GM19193 (cell line): ENCODE results near the gene ZFP36L2.

Source experiments
- POLR2A ChIP-seq: IDR thresholded peaks from 4 replicates; pipeline ENCODE4 v1.6.1; 2011; ENCODE audit not compliant: insufficient read depth, insufficient read length; ENCODE audit errors: extremely low read depth

ZFP36L2 gene

DNA sequence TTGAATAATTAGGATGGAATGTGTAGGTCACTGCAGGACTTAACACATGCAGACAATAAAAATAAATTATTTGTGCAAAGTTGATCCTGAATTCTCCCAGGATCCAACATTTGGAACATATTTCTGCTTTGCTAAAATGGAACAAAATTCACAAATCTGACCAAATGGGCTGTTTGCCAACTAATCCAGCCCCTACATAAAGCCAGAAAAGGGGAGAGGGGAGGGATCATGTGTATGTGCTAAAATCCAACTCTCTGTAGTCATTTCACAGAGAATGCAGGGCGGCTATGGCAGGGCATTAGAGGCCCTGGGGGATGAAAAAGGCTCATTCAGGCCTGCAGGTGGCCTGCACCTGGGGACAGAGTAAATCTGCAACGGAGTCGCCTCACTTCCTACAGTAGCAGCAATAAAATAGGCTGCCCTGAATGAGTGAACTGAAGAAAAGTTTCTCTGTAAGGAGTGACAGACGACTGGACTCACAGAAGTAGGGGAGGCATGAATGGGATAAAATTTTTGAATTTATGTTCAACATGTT is 4.0 kb upstream of the ZFP36L2 start:
- no peak for TF ChIP-seq POLR2A

DNA sequence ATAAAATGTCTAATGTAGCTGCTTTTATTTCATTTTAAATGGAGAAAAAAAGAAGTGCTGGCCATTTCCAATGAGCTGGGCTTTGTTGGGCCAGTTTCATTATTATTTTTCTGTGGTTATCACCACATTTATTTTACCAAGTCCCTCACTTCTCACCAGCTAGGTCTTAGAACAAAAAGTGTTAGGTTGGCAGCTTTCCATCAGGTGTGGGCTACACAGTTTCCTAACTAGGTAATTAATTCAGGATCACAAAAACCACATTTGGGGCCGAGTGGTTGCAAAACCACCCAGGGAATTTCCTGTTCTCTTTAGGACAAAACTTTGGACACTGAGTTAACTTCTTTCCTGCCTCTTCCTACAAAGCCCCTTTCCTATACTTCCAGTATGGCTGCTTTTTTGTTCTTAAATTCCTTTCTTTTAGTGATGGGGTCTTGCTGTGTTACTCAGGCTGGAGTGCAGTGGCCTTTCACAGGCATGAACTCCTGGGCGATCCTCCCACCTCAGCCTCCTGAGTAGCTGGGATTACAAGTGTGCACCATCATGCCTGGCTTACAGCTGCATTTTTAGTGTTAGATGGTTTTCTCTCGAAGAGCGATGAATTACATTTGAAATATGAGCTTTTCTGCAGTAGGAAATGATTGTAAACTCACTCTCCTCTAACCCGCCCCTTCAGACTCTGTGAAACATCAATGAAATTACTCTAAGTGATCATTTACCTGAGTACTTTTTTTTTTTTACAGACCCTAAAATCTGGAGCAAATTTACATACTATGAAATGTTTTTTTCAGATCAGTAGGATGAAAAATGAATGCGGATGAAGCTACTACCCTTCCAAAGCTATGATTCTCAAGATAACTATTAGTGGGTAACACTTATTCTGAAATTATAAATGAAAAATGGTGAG is 2.6 kb upstream of the ZFP36L2 start:
- no peak for TF ChIP-seq POLR2A

DNA sequence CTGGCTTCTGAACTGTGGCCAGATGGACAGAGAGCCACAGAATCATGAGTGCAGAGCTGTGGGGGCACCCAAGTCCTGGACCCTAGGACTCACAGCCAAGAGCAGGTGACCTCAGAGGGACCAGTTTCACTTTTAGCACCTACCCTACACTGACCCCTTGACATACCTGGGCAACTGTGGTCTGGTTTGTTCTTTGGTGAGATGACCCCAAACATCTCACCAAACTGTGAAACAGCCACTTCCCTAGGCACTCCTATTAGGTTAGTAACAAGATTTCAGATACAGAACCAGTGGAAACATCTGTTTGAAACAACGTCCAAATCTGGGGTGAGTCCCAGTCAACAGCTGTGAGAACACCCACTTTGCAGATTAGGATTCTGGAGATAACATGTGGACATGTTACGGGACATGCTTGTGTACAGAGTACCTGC is 1.9 kb upstream of the ZFP36L2 start:
- TF ChIP-seq POLR2A, result no peak

DNA sequence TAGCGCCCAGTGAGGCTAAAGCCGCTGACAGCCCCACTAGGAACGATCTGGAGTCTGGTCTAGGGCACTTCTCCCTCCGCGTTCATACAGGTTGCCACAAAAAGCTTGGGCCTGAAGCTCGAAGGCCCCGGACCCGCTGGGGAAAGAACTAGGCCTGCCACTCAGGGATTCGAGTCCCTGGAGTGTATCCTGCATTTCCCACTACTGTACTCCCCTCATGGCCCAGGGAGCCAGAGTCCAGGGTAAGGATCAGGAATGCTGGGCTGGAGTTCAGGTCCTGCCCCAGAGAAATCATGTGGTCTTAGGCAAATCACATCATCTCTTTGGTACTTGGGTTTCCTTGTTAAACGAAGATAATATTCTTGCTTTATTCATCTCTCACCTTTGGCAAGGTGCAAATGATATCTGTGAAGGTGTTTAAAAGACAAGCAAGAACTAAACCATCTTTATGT is 1.4 kb upstream of the ZFP36L2 start:
- no peak for TF ChIP-seq POLR2A

DNA sequence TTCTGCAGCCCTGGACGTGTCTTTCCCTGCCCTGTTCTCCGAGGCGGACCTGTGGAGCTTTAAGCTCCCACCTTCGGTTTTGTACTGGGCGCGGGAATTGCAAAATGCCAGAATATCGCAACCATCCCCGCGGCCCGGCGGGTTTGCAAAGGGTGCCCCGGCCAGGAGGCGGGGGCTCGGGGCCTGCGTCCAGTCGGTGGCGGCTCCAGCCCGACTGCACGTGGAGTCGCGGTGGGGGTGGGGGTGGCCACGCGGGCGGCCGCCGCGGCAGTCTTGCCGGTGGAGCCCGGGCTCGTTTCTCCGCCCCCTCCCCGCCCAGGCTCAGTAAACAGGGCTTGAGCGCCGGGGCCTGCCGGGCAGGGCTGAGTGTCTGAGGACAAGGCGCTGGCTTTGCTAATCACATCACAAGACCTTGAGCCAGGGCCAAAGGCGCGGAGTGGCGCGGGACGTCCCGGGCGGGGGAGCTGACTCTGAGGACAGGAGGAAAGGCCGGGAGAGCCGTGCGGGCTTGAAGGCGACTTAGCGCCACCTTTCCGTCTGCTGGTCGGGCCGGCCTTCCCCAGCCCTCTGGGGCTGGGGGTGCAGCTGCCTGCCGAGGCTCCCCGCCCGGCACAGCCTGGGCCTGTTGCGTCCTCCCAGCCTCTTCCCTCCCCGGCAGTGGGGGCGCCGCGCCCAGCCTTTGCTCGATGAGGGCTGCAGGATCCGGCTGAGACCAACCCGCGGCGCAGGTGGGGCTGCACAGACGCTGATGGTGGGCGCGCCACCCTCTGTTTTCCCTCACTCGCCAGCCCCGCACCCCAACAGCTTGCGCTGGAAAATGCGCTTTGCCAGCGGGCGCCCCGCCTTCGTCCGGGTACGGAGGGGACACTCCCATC is 786 bp upstream of the ZFP36L2 start:
- peak; percentile 57 for TF ChIP-seq POLR2A

DNA sequence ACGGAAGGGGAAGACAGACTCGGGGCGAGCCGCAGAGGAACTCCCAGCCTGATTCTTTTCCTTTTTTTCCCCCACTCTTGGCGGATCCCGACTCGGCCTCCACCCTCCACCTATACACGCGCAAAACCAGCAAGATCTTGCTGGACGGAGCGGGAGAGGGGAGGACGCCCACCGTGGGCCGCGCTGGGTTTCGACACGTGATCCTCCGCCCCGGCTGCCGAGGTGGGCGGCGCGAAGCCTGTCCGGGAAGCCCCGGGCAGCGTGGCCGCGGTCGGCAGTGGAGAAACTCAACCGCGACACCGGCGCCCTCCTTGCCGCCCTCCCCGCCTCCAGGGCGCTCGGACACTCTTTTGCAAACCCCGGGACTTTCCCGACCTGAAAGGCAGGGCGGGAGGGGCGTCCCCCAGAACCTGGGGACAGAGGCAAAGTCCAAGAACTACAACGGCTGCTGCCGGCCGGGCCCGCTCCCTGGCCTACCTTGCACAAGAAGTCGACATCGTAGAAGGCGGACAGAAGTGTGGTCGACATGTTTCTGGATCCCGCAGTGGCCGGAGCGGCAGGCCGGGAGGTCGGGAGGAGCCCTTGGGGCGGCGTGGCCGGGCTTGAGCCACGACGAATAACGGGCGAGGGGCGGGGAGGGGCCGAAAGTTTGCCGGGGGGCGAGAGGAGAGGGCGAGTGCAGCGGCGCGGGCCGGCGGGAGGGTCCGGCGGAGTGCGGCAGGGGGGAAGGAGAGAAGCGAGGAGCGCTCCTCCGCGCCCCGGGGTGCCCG is 433 bp downstream of the ZFP36L2 start:
- peak; percentile 58 for TF ChIP-seq POLR2A

DNA sequence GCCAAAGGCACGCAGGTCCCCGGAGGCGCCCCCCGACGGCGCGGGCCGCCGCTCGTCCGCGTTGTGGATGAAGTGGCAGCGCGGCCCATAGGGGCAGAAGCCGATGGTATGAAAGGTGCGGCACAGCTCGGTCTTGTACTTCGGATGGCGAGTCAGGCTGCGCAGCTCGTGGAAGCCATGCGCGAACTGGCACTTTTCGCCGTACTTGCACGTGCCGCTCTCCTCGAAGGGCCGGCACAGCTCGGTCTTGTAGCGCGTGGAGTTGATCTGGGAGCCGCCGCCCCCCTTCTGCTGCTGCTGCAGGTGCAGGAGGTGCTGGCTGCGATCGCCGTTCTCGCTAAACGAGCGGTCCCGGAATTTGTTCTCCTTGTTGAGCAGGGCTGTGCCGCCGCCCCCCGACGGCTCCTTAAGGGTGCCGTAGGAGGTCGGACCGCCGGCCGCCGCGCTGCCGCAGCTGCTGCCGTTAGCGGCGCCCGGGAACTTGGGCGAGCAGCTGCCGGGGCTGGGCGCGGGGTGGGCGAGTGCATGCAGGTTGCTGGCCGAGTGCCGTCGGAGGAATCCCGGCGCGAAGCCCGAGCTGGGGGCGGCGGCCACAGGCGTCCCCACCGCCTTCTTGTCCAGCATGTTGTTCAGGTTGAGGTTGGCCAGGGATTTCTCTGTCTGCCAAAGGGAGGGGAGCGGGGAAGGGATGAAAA is 1.2 kb downstream of the ZFP36L2 start:
- no peak for TF ChIP-seq POLR2A

DNA sequence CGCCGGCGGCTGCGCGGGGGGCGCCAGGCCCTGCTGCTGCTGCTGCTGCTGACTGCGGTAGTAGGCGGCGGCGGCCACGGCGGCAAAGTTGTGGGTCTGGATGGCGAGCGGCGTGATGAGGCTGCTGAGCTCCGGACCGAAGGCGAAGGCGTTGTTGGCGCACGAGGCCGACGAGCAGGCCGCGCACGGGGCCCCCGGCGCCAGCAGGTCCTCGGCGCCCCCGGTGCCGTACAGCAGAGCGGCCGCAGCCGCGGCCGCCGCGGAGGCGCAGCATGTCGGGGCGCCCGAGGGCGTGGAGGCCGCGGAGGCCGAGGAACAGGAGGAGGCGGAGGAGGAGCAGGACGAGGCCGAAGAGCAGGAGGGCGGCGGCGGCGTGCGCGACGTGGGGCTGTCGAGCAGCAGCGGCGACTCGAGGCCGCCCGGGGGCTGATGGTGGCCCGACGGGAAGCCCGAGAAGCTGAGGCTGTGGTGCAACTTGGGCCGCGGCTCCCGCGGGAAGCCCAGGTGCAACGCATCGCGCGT is 1.8 kb downstream of the ZFP36L2 start:
- TF ChIP-seq POLR2A, result no peak

DNA sequence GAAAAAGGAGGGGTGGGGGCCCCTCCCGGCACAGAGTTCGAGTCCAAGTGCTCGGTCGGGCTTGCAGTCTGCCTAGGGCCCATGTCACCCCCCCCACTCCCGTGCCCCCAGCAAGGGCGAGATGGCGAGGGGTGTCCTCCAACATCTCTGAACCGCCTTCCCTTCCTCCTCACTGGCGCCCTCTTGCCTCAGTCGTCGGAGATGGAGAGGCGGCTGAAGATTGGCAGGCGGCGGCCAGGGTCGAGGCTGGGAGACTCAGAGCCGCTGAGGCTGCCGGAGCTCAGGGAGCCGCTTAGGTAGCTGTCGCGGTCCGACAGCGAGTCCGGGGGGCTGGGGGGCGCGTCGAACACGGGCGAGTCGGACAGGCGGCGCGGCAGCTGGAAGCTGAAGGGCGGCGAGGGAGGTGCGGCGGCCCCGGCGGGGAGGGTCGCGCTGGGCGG is 2.3 kb downstream of the ZFP36L2 start:
- TF ChIP-seq POLR2A, result peak; percentile 56

DNA sequence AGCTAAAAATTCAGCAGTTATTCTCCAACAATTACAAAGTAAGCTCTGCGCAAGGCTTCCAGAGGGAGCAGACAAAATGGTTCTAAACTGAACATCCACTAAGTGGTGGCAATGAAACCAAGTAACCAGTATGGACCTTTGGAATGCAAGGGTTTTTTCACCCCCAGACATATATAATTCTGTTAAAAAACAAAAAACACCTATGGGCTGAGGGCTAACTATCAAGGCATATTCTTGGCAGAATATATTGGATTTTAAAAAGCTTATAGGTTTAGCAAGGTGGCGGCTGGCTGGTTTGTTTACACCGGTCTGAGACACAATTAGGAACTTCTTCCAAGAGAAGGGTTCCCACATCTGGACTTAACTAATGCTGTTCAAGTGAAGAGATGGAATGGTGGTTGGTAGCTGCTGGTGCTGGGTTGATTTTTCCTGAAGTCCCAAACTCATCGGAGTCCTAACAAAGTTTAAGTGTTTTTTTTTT is 2.8 kb downstream of the ZFP36L2 start:
- no peak for TF ChIP-seq POLR2A

DNA sequence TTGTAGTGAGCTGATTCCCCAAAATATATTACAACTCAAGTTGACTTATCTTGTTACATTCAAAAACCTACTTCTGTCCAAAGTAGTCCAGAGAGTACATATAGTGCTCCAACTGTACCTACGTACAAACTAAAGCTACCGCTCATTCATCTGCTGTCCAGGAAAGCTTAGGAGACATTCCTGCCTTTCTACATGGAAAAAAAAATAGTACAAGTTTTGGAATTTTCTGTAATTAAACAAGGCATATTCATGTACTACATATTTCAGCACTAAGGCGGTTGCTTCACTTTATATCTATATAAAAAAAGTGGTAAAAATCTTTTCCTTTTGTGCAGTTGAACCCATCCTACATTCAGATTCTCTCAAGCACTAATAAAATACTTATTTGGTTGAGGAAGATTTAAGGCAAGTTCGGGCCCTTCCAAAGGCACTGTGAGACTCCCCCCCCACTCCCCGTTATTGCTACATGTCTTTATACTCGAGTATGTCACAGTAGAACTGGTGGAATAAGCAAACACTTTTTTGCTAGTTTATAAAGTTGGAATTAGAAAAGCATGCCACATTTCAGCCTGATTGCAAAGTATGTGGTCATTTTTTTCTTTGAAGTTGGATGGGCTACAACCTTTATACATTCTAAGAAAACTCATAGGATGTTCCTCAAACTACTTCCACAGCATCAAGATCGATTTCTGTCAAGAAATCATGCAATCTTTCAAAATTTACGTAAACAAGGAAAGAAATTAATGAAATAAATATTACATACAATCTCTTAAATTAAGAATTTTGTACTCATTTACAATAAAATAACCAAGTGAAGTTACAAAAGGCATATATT is 3.7 kb downstream of the ZFP36L2 start:
- no peak for TF ChIP-seq POLR2A

DNA sequence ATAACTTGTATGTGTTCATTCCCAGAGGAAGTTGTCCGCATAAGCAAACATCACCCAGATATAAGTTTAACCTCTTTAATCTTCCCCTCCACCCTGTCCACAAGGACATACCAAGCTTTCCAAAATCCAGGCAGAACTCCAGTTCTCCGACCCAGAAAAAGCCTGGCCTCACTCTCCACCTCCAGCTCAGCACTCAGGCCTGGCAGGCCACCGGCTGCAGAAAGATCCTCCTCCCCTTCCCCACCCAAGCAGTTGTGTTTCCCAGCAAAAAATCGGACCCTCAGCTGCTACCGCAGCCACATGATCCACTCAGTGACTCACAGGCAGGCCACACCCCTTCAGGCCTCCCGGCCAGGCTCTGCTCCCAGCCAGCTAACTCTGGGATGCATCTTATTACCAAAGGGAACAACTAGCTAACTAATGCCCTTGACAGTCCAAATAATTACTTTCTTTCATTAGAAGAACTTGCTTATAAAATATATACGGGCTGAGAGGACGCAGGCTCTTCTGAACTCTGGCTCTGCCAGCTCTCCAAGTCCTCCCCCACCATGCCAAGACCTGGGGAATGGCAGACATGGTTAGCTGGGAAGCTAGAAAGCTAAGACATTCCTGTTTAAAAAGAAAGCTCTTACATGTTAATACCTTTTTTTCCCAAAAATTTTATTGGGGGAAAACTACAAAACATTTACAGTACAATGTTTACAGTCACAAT is 4.5 kb downstream of the ZFP36L2 start:
- peak; percentile 76 for TF ChIP-seq POLR2A

DNA sequence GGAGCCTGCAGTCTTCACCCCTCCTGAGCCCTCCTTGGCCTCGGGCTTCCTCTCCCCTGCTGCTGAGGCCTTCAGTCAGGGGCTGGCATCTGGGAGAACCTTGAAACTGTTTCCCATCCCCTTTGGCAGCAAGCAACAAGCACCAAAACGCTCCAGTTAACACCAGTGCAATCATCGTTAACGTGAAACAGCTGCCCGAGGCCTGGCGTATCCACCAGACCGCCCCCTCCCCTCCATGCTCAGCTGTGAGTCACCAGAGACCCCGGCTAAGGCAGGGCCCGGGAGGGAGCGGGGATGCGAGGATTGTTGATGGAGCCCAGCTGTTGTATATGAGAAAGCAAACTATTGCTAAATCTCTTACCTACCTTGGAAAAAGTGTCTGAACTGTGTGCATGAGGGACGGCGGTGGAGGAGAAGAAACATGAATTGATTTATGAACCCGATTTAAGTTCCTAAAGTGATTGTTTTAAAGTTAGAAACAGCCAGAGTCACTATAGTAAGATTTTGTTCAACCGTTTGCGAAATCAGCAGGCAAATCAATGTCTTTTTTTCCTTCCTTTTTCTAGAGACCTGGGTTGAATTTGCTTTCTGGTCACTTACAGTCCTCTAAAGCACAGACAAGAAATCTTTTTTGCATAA is 5.2 kb downstream of the ZFP36L2 start:
- peak; percentile 37 for TF ChIP-seq POLR2A
